Chondrocyte (in vitro differentiated cells): Measurements from ENCODE around the gene ATF5. TPM values are rescaled to one million over a fixed set of nuclear protein-coding genes. Genes with fewer than 3 reads are reported as not detected.
A peak's percentile ranks its signal among the peaks of the same experiment; 100 is the strongest.

Source experiments
- DNase-seq: peaks from one replicate; pipeline ENCODE4 v3.0.0; 2021; ENCODE audit warnings: mixed read lengths, low spot score
- H3K27ac Mint-ChIP-seq: one replicate; pipeline ENCODE4 v1.8.0; 2021; ENCODE audit warnings: mild to moderate bottlenecking, moderate library complexity, mixed read lengths; ENCODE audit not compliant: unreplicated experiment
- H3K27me3 Mint-ChIP-seq: 2 replicates; pipeline ENCODE4 v1.8.0; 2021; ENCODE audit warnings: low read depth, mixed read lengths
- H3K36me3 Mint-ChIP-seq: 2 replicates; pipeline ENCODE4 v1.8.0; 2021; ENCODE audit warnings: low read depth, mixed read lengths
- H3K4me1 Mint-ChIP-seq: 2 replicates; pipeline ENCODE4 v1.8.0; 2021; ENCODE audit warnings: low read depth, mild to moderate bottlenecking, mixed read lengths
- H3K4me3 Mint-ChIP-seq: one replicate; pipeline ENCODE4 v1.8.0; 2021; ENCODE audit warnings: mild to moderate bottlenecking, moderate library complexity, mixed read lengths; ENCODE audit not compliant: unreplicated experiment
- H3K9me3 Mint-ChIP-seq: 2 replicates; pipeline ENCODE4 v1.8.0; 2021; ENCODE audit warnings: low read depth, mixed read lengths
- CTCF ChIP-seq: fragments of 200-600 bp; sonication (generic); IDR thresholded peaks from 2 replicates; pipeline ENCODE4 v1.5.0; 2021; ENCODE audit warnings: antibody characterized with exemption, mild to moderate bottlenecking, moderate library complexity
- long read RNA-seq: library from polyadenylated mRNA; stranded (forward); transcript quantifications from one replicate; pipeline ENCODE4 v2.0.0, GENCODE V29; 2021
- total RNA-seq: library from RNA; stranded (reverse); gene quantifications from 3 replicates; pipeline ENCODE4 v1.2.1, GENCODE V29; 2021

The ATF5 gene, protein sequence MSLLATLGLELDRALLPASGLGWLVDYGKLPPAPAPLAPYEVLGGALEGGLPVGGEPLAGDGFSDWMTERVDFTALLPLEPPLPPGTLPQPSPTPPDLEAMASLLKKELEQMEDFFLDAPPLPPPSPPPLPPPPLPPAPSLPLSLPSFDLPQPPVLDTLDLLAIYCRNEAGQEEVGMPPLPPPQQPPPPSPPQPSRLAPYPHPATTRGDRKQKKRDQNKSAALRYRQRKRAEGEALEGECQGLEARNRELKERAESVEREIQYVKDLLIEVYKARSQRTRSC
- 16.7 to 53.4 TPM (median 53.3 TPM) in 3 replicates for total RNA-seq
- long read RNA-seq, partial matches to known transcripts, result 1 of 28 reads
- long read RNA-seq, other reads (novel, unspliced or antisense), result 26 of 28 reads

- no peak for TF ChIP-seq CTCF
- Mint-ChIP-seq H3K27ac (peak within 1 kb of the TSS; percentile 99), H3K4me3 (peak within 1 kb of the TSS; percentile 81), H3K27me3 (no peaks in the 10 kb centered on the region), H3K9me3 (no peaks in the 10 kb centered on the region), H3K36me3 (peaks cover 18% of the 10 kb centered on the region), H3K4me1 (peaks cover 47% of the 10 kb centered on the region)
- peak; percentile 95 for DNase-seq
Measured at GRCh38 chr19:49929121-49929610, at the start of gene ATF5, which contains the start of gene NUP62. ATF5 (plus strand) TSS chr19:49929205; CDS start chr19:49930851, 1,646 bp downstream. NUP62 (minus strand) TSS chr19:49929504; CDS start chr19:49909807, 19,697 bp downstream.

DNA sequence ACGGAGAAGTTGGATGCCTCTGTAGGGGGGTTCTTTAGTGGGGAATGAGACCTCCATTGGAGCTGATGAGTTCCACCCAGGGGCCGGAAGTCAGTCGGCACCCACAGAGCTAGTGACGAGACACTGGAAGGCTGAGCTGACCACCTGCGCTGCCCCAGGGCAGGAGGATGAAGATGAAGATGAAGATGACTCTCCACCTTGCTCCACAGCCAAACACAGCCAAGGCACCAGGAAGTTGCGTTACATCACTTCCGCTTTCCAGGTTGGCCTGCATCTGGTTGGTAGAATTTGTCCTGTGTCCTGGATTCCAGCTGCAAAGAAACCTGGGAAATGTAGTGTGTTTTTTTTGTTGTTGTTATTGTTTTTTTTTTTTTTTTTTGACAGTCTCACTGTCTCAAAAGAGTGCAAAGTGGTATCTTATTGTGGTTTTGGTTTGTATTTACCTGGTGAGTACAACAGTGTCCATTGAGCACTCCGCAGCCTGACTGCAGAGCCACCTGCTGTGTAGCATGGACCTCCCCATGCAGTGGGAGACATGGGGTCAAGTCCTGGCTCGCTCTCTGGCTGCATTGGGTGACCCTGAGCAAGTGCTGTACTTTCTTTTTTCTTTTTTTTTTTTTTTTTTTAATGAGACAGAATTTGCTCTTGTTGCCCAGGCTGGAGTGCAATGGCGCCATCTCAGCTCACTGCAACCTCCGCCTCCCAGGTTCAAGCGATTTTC lies 49.6 kb upstream of the ATF5 start:
- Mint-ChIP-seq H3K4me1 (peaks cover 27% of the 10 kb centered on the region), H3K27ac (peak overlapping the region; percentile 61), H3K4me3 (no peak overlapping the region), H3K9me3 (no peaks in the 10 kb centered on the region), H3K36me3 (peaks cover 24% of the 10 kb centered on the region), H3K27me3 (no peaks in the 10 kb centered on the region)
- no peak for TF ChIP-seq CTCF
- DNase-seq, result peak; percentile 62

DNA sequence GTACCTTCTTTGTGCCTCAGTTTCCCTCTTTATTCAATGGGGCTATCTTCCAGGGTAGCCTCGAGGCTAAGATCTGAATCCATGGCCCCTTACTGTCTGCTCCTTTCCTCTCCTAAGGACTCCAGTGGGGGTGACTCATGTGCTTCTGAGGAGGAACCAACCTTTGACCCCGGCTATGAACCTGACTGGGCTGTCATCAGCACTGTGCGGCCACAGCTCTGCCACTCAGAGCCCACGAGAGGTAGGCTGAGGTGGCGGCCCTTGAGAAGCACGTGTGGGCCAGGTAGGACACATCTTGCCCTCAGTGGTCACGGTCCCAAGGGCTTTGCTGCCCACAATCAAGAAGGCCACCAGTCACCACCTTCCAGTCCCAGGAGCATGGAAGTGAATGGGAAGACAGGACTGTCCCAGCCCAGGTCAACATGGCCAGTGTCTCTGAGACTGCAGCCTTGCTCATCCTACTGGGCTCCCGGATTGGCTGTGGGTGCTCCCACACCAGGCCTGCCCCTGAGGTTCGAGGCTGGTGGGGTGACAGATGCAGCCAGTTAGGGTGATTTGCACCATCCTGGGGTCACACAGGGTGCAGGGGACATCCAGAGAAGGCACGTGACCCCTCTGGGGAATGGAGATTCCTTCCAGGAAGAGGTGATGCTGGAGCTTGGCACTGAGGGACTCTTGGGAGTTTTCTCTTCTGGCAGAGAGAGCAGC lies 48.7 kb upstream of the ATF5 start:
- Mint-ChIP-seq H3K36me3 (peaks cover 30% of the 10 kb centered on the region), H3K4me1 (peaks cover 20% of the 10 kb centered on the region), H3K27me3 (no peaks in the 10 kb centered on the region), H3K4me3 (no peak overlapping the region), H3K27ac (no peak overlapping the region), H3K9me3 (no peaks in the 10 kb centered on the region)
- TF ChIP-seq CTCF, result no peak
- DNase-seq, result peak; percentile 72

DNA sequence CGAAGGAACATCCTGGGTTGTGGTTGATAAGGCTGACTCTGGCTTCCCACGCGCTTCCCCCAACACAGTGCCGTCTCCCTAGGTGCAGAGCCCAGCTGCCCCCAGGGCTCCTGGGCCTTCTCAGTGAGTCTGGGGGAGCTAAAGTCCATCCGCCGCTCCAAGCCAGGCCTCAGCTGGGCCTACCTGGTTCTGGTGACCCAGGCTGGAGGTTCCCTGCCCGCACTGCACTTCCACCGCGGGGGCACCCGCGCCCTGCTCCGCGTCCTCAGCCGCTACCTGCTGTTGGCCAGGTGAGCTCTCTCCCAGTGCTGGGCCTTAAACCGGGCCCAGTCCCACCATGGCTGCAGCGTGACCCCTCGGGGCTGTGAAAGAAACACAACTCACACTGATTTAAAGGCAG lies 47.8 kb upstream of the ATF5 start:
- no peak for TF ChIP-seq CTCF
- peak; percentile 66 for DNase-seq
- no peak overlapping the region for H3K27ac Mint-ChIP-seq
- no peaks in the 10 kb centered on the region for H3K27me3 Mint-ChIP-seq
- peaks cover 31% of the 10 kb centered on the region for H3K36me3 Mint-ChIP-seq
- H3K4me3 Mint-ChIP-seq, result no peak overlapping the region
- peaks cover 14% of the 10 kb centered on the region for H3K4me1 Mint-ChIP-seq
- H3K9me3 Mint-ChIP-seq, result no peaks in the 10 kb centered on the region
